ENCODE data around the gene ELF1.
A peak's percentile ranks its signal among the peaks of the same experiment; 100 is the strongest.
"Not testable (repeated sequence)": the region's sequence is repeated elsewhere in the genome, so short reads cannot be mapped to it uniquely, and the experiment has no call there.

Gene ELF1

GRCh38 chr13:41019011-41019487 lies at the start of gene ELF1:
TSS of gene ELF1 (minus strand) at chr13:41019316. CDS start at chr13:40982054, 37,262 bp downstream.
- FAIRE-seq, result no peak

DNA sequence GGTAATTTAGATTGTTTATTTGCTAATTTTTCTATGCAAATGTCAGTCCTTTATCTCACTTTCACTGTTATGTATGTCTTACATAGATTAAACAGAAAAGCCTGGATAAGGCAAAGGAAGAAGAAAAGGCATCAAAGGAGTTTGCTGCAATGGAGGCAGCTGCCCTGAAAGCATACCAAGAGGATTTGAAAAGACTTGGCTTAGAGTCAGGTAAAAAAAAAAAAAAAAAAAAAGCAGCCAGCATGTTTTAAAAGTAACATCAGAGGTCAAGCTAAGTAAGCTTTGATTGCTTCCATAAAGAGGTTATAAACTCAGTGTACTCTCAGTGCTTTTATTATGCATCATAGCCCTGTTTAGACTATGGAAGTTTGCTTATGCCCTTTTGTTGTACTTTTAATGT lies 46.0 kb upstream of the ELF1 start:
- no peak for FAIRE-seq

GRCh38 chr13:41064493-41064892 lies 45.4 kb upstream of the ELF1 start:
- no peak for FAIRE-seq

DNA sequence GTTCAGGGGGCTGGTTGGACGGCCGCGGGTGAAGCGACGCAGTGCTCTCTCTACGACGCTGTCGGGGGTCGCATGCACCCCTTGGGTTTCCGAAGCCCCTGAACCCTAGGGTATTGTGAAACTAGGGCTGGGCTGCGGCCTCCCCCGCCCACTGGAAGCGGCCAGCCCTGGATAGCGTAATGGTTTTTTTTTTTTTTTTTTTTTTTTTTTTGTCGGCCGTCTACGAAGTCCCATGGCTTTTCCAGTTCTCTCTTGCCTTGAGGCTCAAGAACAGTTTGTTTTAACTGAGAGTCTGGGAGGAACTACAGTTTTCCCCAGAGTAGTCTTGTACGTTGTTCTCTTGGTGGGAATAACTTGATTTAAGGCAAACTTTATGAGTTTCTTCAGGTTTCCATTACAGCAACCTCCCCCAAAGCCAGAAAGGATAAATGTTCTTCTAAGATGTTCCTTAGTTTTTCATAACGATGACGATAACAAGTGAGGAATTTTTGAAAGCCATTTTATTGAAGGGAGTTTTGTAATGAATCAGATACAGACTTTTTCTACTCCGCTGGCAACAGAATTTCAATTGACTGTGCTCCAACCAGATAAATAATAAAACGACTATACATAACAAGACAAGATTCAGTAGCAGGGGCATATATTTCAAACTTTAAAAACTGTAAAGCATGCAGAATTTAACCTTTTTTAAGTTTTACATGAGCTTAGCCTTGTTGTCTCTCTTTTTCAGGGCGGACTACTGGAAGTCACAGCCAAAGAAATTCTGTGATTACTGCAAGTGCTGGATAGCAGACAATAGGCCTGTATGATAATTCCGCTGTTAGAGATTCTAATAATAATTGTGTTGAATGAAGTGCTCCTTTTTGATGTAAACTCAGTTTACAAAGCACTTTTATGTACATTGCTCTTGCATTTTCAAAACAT lies 43.1 kb upstream of the ELF1 start:
- FAIRE-seq, result no peak

- peak; percentile 93 for FAIRE-seq
Observed at GRCh38 chr13:41061075-41061913, 42.2 kb upstream of the ELF1 start, which contains the start of gene WBP4. TSS of gene WBP4 (plus strand) at chr13:41061509. CDS start at chr13:41061674, 165 bp downstream.

DNA sequence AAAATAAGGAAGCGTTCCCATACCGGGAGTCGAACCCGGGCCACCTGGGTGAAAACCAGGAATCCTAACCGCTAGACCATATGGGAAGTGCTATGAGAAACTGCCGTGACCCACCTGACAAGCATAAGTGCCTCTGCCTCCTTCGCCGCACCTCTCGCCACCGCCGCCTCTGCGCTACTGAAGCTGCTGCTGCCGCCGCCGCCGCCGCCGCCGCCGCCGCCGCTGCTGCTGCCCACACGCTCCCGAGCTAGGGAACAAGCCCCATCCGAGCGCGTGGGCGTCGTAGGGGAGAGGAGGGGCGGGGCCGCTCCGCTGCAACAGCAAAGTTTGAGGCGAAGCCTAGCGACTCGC lies 41.6 kb upstream of the ELF1 start:
- no peak for FAIRE-seq

DNA sequence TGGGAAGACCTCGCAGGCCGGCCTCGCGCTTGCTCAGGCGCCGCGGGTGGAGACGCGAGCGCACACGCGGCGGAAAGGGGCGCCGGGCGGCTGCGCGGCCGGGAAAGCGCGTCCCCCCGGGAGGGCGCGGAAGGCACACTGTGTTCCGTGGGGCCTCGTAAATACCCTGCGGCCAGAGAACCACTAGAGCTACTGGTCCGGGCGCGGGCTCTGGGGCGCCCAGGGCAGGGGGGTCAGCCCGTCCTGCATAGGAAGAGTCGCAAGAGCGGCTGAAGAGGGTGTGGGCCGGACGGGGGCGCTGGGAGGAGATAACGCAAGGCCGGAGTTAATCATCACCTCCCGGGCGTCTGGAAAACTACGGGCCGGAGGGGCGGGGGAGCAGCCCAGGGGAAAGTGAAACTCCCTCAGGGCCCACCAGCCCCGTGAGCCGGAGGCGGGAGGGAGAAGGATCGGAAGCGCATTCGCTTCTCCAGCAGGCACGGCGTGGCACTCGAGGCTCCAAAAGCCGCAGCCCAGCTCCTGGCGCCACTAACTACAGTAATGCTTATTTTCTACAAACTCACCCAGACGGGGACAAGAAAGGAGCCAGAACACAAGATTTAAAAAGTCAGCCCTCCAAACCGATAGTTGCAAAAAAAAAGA lies 41.1 kb upstream of the ELF1 start:
- peak; percentile 50 for FAIRE-seq

DNA sequence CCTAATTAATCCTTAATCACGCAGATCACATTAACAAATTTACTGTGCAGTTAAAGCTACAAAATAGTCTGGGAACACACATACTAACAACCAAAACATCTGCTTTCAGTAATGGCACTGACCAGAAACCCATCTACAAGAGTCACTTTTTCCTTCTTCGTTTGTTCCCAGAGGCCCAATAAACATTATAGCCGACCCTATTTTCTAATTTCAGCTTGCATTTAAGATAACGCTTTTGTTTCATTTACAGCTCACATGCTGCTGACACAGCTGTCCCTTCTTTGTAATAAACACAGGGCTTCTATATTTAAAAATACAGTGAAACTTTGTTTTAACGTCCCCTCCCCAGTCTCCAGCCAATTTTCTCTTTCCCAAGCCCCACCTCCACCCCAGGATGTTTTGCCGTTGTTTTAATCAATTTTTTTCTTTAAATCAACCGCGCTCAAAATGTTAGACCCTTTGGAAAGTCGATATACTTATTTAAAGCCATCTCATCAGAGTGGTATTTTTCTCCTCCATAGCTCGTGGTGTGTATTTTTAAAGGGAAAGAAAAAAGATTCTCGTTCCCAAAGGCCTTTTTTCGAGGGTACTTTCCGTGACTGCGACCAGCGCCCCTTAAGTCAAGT lies 40.5 kb upstream of the ELF1 start:
- FAIRE-seq, result no peak

DNA sequence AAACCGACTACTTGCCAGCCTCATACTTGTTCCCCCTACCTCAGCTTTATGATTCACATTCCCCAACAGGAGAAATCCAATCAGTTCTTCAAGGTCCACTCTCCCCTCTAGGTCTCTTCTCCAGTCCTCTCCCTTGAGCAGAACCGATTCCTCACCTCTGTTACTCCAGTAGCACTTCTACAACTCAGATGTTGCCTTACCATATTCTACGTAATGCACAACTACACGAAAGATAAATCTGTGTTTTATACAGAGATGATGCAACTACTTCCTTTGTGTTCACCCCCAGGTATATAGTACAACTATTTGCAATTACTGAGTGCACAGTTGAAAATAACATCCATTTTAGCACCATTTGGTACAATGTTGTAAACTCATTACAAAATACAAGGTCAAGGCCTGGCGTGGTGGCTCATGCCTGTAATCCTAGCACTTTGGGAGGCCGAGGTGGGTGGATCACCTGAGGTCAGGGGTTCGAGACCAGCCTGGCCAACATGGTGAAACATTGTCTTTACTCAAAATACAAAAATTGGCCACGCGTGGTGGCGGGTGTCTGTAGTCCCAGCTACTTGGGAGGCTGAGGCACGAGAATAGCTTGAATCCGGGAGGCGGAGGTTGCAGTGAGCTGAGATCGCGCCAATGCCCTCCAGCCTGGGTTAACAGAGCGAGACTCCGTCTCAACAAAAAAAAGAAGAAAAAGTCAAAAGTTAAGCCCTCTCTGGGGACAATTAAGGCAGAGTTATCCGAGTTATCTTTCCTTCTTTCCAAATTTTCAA lies 39.4 kb upstream of the ELF1 start:
- no peak for FAIRE-seq

DNA sequence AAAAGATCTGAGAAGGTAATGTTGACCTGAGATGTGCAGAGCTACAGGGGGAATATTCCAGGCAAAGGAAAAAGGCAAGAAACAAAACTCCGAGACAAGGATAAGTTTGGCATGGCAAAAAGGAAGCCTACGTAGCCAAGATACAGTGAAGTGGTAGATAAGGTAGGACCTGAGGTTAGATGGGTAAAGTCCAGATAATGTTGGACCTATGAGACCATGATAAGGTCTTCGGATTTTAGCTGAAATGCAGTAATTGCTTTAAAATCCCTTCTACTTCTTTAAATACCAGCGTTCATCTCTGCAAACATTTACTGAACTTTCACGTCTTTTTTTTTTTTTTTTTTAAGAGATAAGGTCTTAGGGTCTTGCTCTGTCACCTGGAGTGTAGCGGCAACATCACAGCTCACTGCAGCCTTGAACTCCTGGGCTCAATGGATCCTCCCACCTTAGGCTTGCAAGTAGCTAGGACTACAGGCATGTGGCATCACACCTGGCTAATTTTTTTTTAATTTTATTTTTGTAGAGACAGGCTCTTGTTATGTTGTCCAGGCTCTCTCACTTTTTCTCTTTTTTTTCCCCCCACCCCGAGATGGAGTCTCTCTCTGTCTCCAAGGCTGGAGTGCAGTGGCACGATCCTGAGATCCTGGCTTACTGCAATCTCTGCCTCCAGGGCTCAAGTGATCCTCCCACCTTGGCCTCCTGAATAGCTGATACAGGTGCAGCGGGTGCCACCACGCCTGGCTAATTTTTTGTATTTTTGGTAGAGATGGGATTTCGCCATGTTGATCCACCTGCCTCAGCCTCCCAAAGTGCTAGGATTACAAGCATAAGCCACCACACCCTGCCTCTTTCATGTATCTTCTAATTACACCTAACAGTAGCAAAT lies 38.0 kb upstream of the ELF1 start:
- FAIRE-seq, result no peak

DNA sequence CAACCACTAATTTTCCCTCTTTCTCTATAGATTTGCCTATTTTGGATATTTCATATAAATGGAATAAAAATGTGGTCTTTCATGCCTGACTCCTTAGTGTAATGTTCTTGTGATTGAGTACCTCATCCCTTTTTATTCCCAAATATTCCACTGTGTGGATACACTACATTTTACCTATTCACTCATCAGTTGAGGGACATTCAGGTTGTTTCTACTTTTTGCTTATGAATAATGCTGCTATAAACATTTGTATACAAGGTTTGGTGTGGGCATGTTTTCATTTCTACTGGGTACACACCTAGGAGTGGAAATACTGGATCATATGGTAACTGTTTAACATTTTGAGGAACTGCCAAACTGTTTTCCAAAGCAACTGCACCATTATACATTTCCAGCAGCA lies 37.1 kb upstream of the ELF1 start:
- no peak for FAIRE-seq

- peak; percentile 23 for FAIRE-seq
Observed at GRCh38 chr13:41054919-41055619, 36.0 kb upstream of the ELF1 start.

- peak; percentile 93 for FAIRE-seq
Observed at GRCh38 chr13:41054212-41054877, 35.2 kb upstream of the ELF1 start.

DNA sequence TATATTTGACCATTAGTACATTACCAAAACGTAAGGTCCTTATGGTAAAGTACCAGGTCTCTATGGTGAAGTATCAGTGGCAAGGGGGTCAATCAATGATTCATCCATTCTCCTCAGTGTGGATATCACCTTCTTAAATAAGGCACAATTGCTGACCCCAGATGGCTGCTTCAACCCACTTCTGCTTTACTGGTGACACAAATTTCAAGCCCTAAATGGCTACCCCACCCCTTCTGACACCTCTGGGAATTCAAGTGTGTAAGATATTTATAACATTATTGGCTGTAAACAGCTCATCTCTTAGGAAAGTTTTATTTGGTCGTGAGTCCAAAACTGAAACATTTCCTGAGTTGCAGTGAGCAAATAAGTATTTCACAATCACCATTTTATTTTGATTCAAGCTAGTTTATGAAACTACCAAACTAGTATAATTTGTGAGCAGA lies 34.3 kb upstream of the ELF1 start:
- FAIRE-seq, result no peak

GRCh38 chr13:41052441-41052840 lies 33.3 kb upstream of the ELF1 start:
- FAIRE-seq, result no peak

DNA sequence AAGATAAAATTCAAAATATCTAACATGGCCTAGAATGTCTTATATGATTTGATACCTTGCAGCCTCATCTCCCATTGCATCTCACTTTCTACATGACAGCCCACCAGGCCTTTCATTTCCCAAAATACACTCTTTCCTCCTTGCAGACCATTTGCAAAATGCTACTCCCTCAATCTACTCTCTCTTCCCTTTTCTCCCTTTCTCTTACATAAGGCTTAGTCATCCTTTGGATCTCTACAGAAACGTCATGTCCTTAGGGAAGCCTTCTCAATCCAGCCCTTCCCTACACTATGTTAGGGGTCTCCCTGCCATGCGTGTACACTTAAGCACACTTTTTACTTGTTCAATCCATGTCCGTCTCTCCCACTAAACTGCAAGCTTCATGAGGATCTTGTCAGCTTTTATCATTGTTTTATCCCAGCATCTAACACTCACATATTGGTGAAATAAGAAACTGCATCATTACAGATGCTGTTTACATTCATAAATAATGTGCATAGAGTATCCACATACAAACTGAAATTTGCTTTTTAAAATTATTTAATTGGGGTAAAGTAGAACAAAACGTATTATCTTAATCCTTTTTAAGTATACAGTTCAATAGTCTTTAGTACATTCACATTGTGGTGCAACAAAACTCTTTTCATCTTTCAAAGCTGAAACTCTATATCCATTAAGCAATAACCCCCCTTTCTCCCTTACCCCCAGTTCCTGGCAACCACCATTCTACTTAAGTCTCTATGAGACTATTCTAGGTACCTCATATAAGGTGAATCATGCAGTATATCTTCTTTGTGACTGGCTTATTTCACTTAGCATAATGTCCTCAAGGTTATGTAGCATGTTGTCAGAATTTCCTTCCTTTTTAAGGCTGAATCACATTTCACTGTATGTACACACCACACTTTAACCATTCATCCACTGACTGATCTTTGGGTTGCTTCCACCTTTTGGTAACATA lies 30.6 kb upstream of the ELF1 start:
- FAIRE-seq, result no peak

- FAIRE-seq, result no peak
Observed at GRCh38 chr13:41048640-41049039, 29.5 kb upstream of the ELF1 start.

- FAIRE-seq, result not testable (repeated sequence)
Observed at GRCh38 chr13:41042419-41042818, 23.3 kb upstream of the ELF1 start.
